GM12892 (cell line): ENCODE measurements around the gene CDKN2AIP.
"Not testable (repeated sequence)": the region's sequence is repeated elsewhere in the genome, so short reads cannot be mapped to it uniquely, and the experiment has no call there.

ENCODE experiments used
- POLR2A ChIP-seq: IDR thresholded peaks from 2 replicates; pipeline ENCODE4 v1.6.1; 2011; ENCODE audit warnings: low read depth, low read length, control low read depth
- POLR2AphosphoS5 ChIP-seq: IDR thresholded peaks from 2 replicates; pipeline ENCODE4 v1.6.1; 2011; ENCODE audit warnings: low read depth, low read length, control low read depth

- not testable (repeated sequence) for TF ChIP-seq POLR2A, POLR2AphosphoS5
These were observed 21.4 kb downstream of the CDKN2AIP start for GRCh38 chr4:183465879-183466278.
